GM21367 (cell line): ENCODE results near the gene XYLT2.
A peak's percentile ranks its signal among the peaks of the same experiment; 100 is the strongest.
"Not testable (repeated sequence)": the region's sequence is repeated elsewhere in the genome, so short reads cannot be mapped to it uniquely, and the experiment has no call there.

Experiments used
- ATAC-seq: cut with Tn5 transposase; IDR thresholded peaks from one replicate; pipeline ENCODE4 v1.9.1; 2021; ENCODE audit not compliant: unreplicated experiment

XYLT2 gene

GRCh38 chr17:50345432-50346312, at the start of gene XYLT2:
Gene XYLT2, plus strand, starts transcription at chr17:50346126. Its CDS starts 15 bp downstream, at chr17:50346141.
- ATAC-seq = peak; percentile 58

- ATAC-seq = no peak
Measured at GRCh38 chr17:50297407-50297865, 48.5 kb upstream of the XYLT2 start.

- ATAC-seq = no peak
Measured at GRCh38 chr17:50298018-50298417, 47.9 kb upstream of the XYLT2 start.

GRCh38 chr17:50299776-50300175, 46.1 kb upstream of the XYLT2 start:
- no peak for ATAC-seq

GRCh38 chr17:50300824-50301223, 45.1 kb upstream of the XYLT2 start:
- ATAC-seq = not testable (repeated sequence)

- ATAC-seq = no peak
Measured at GRCh38 chr17:50301891-50302584, 43.9 kb upstream of the XYLT2 start.

- no peak for ATAC-seq
Measured at GRCh38 chr17:50303051-50303450, 42.9 kb upstream of the XYLT2 start.

- no peak for ATAC-seq
Measured at GRCh38 chr17:50303596-50303995, 42.3 kb upstream of the XYLT2 start.

- no peak for ATAC-seq
Measured at GRCh38 chr17:50304781-50305404, 41.0 kb upstream of the XYLT2 start.

GRCh38 chr17:50307654-50308053, 38.3 kb upstream of the XYLT2 start:
- no peak for ATAC-seq

- no peak for ATAC-seq
Measured at GRCh38 chr17:50308666-50309065, 37.3 kb upstream of the XYLT2 start.

- ATAC-seq = no peak
Measured at GRCh38 chr17:50310455-50311111, 35.3 kb upstream of the XYLT2 start.

GRCh38 chr17:50311112-50311460, 34.8 kb upstream of the XYLT2 start:
- peak; percentile 53 for ATAC-seq

GRCh38 chr17:50311483-50311882, 34.4 kb upstream of the XYLT2 start:
- ATAC-seq = no peak

- ATAC-seq = no peak
Measured at GRCh38 chr17:50312308-50312707, 33.6 kb upstream of the XYLT2 start.

GRCh38 chr17:50314456-50315011, 31.4 kb upstream of the XYLT2 start:
- no peak for ATAC-seq

GRCh38 chr17:50316016-50316587, 29.8 kb upstream of the XYLT2 start:
- ATAC-seq = no peak

GRCh38 chr17:50316660-50317059, 29.3 kb upstream of the XYLT2 start:
- not testable (repeated sequence) for ATAC-seq

GRCh38 chr17:50317121-50317520, 28.8 kb upstream of the XYLT2 start:
- no peak for ATAC-seq

GRCh38 chr17:50318501-50319285, 27.2 kb upstream of the XYLT2 start:
- ATAC-seq = no peak
